HepG2 (cell line): ENCODE data around the gene CD96.

Source experiments
- EP300 ChIP-seq, 3 experiments: sonication (generic) in 1 of 3; formaldehyde crosslinking in 1 of 3; IDR thresholded peaks; 2 replicates each; pipeline versions ENCODE4 v1.5.1 to v1.6.1; 2011 to 2020; ENCODE audit warnings: low read depth in 2 of 3, low read length in 2 of 3, borderline replicate concordance in 1 of 3, improper control_type of control experiment in 1 of 3, mild to moderate bottlenecking in 1 of 3, missing genetic modification reagents in 1 of 3, moderate library complexity in 1 of 3
- HBP1 ChIP-seq: IDR thresholded peaks from 2 replicates; pipeline ENCODE4 v1.6.1; 2016; ENCODE audit warnings: low read depth, control low read depth
- HNRNPLL ChIP-seq: fragments of 200-400 bp; formaldehyde crosslinking; IDR thresholded peaks from 2 replicates; pipeline ENCODE4 v1.6.1; 2017; ENCODE audit warnings: mild to moderate bottlenecking, low read depth, low read length; ENCODE audit not compliant: poor library complexity, severe bottlenecking
- MYC ChIP-seq: sonication (generic); formaldehyde crosslinking; IDR thresholded peaks from 2 replicates; pipeline ENCODE4 v1.9.0; 2021; ENCODE audit warnings: missing genetic modification reagents, borderline replicate concordance
- NR1H2 ChIP-seq: sonication (generic); formaldehyde crosslinking; IDR thresholded peaks from 2 replicates; pipeline ENCODE4 v1.8.1; 2022; ENCODE audit warnings: low read depth, missing genetic modification reagents, borderline replicate concordance
- POLR2AphosphoS5 ChIP-seq: IDR thresholded peaks from 2 replicates; pipeline ENCODE4 v1.6.1; 2012; ENCODE audit warnings: low read depth, low read length
- TCF7L2 ChIP-seq: IDR thresholded peaks from 2 replicates; pipeline ENCODE4 v1.6.1; 2011; ENCODE audit warnings: mild to moderate bottlenecking, low read depth, low read length, moderate library complexity
- ZNF574 ChIP-seq: sonication (generic); formaldehyde crosslinking; IDR thresholded peaks from 2 replicates; pipeline ENCODE4 v1.4.0; 2020; ENCODE audit warnings: missing genetic modification reagents
- ZNF776 ChIP-seq: sonication (generic); formaldehyde crosslinking; IDR thresholded peaks from 2 replicates; pipeline ENCODE4 v1.4.0; 2020; ENCODE audit warnings: mild to moderate bottlenecking, missing genetic modification reagents
- TF ChIP-seq, protein P1 (sequence below): sonication (generic); formaldehyde crosslinking; IDR thresholded peaks from 2 replicates; pipeline ENCODE4 v1.8.1; 2023; ENCODE audit warnings: mild to moderate bottlenecking, missing genetic modification reagents

DNA sequence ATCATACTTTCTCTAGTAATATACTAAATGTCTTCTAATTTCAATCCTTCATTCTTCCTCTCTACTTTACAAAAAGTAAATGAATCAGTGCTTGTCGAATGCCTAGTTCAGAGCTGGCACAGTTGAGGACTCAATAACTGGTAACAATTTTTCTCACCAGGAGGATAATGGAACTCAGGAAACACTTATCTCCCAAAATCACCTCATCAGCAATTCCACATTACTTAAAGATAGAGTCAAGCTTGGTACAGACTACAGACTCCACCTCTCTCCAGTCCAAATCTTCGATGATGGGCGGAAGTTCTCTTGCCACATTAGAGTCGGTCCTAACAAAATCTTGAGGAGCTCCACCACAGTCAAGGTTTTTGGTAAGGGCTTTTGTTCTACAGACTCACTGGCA is 36.9 kb downstream of the CD96 start:
- no peak for TF ChIP-seq MYC (CRISPR knock-in tag)
- TF ChIP-seq EP300 (IDR thresholded peaks at IDR 0.05; ENCODE audit: low read depth in 2 of 2, low read length in 2 of 2) = no peak
- no peak for TF ChIP-seq EP300 (CRISPR knock-in tag; IDR thresholded peaks at IDR 0.05; ENCODE audit: borderline replicate concordance)
- no peak for TF ChIP-seq HBP1 (CRISPR knock-in tag)
- TF ChIP-seq, protein P1, sequence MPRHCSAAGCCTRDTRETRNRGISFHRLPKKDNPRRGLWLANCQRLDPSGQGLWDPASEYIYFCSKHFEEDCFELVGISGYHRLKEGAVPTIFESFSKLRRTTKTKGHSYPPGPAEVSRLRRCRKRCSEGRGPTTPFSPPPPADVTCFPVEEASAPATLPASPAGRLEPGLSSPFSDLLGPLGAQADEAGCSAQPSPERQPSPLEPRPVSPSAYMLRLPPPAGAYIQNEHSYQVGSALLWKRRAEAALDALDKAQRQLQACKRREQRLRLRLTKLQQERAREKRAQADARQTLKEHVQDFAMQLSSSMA (CRISPR knock-in tag) = no peak
- no peak for TF ChIP-seq ZNF574 (CRISPR knock-in tag)
- no peak for TF ChIP-seq POLR2AphosphoS5
- no peak for TF ChIP-seq NR1H2 (CRISPR knock-in tag)
- no peak for TF ChIP-seq TCF7L2
- TF ChIP-seq ZNF776 (CRISPR knock-in tag) = no peak
- no peak for TF ChIP-seq HNRNPLL
